ENCODE measurements around the gene SULT1A3. TPM values are rescaled to one million over a fixed set of nuclear protein-coding genes. Genes with fewer than 3 reads are reported as not detected.
A peak's percentile ranks its signal among the peaks of the same experiment; 100 is the strongest.
"Not testable (repeated sequence)": the region's sequence is repeated elsewhere in the genome, so short reads cannot be mapped to it uniquely, and the experiment has no call there.

SULT1A3 gene
- total RNA-seq, 1 experiment from 2014 or later, result 14.1 TPM

GRCh38 chr16:30199608-30200343 lies 721 bp downstream of the SULT1A3 start:
- H3K4me3 ChIP-seq (ENCODE audit: low read depth, low read length, poor library complexity, severe bottlenecking); intact Hi-C loops (cut with micrococcal nuclease; ENCODE audit: unreplicated experiment); H3K27me3 ChIP-seq (replicated peaks; ENCODE audit: insufficient read depth, low read depth, low read length, poor library complexity); BruUV-seq (replicated peaks); H3K9me3 ChIP-seq (ENCODE audit: low read depth, low read length, poor library complexity, severe bottlenecking); H3K27ac ChIP-seq (ENCODE audit: low read depth, low read length, poor library complexity, severe bottlenecking); POLR2A ChIA-PET (ENCODE audit: low non-redundant PET); H3K36me3 ChIP-seq (ENCODE audit: insufficient read depth, low read length, poor library complexity, severe bottlenecking); DNase-seq (ENCODE audit: low spot score); CTCF ChIA-PET; H3K4me1 ChIP-seq (ENCODE audit: insufficient read depth, low read length, poor library complexity, severe bottlenecking): not testable (repeated sequence)

GRCh38 chr16:30205541-30206236 lies 6.6 kb downstream of the SULT1A3 start:
- POLR2A ChIA-PET (ENCODE audit: low non-redundant PET); H3K36me3 ChIP-seq (ENCODE audit: insufficient read depth, low read length, poor library complexity, severe bottlenecking); DNase-seq (ENCODE audit: low spot score); H3K27ac ChIP-seq (ENCODE audit: low read depth, low read length, poor library complexity, severe bottlenecking); H3K27me3 ChIP-seq (replicated peaks; ENCODE audit: insufficient read depth, low read depth, low read length, poor library complexity); CTCF ChIA-PET; H3K9me3 ChIP-seq (ENCODE audit: low read depth, low read length, poor library complexity, severe bottlenecking); intact Hi-C loops (cut with micrococcal nuclease; ENCODE audit: unreplicated experiment); BruUV-seq (replicated peaks); H3K4me1 ChIP-seq (ENCODE audit: insufficient read depth, low read length, poor library complexity, severe bottlenecking): not testable (repeated sequence)
- peak overlapping the region; percentile 34 for H3K4me3 ChIP-seq (ENCODE audit: low read depth, low read length, poor library complexity, severe bottlenecking)

- POLR2A ChIA-PET (ENCODE audit: low non-redundant PET); H3K27ac ChIP-seq (ENCODE audit: low read depth, low read length, poor library complexity, severe bottlenecking); CTCF ChIA-PET; H3K9me3 ChIP-seq (ENCODE audit: low read depth, low read length, poor library complexity, severe bottlenecking); intact Hi-C loops (cut with micrococcal nuclease; ENCODE audit: unreplicated experiment); H3K27me3 ChIP-seq (replicated peaks; ENCODE audit: insufficient read depth, low read depth, low read length, poor library complexity); BruUV-seq (replicated peaks); DNase-seq (ENCODE audit: low spot score); H3K36me3 ChIP-seq (ENCODE audit: insufficient read depth, low read length, poor library complexity, severe bottlenecking); H3K4me1 ChIP-seq (ENCODE audit: insufficient read depth, low read length, poor library complexity, severe bottlenecking): not testable (repeated sequence)
- H3K4me3 ChIP-seq (ENCODE audit: low read depth, low read length, poor library complexity, severe bottlenecking), result peak overlapping the region; percentile 34
Measured at GRCh38 chr16:30206252-30206651, 7.2 kb downstream of the SULT1A3 start.

GRCh38 chr16:30207063-30207704 lies 8.1 kb downstream of the SULT1A3 start:
- BruUV-seq (replicated peaks); H3K36me3 ChIP-seq (ENCODE audit: insufficient read depth, low read length, poor library complexity, severe bottlenecking); H3K4me1 ChIP-seq (ENCODE audit: insufficient read depth, low read length, poor library complexity, severe bottlenecking); H3K27me3 ChIP-seq (replicated peaks; ENCODE audit: insufficient read depth, low read depth, low read length, poor library complexity); DNase-seq (ENCODE audit: low spot score); POLR2A ChIA-PET (ENCODE audit: low non-redundant PET); CTCF ChIA-PET; H3K4me3 ChIP-seq (ENCODE audit: low read depth, low read length, poor library complexity, severe bottlenecking); intact Hi-C loops (cut with micrococcal nuclease; ENCODE audit: unreplicated experiment); H3K27ac ChIP-seq (ENCODE audit: low read depth, low read length, poor library complexity, severe bottlenecking); H3K9me3 ChIP-seq (ENCODE audit: low read depth, low read length, poor library complexity, severe bottlenecking): not testable (repeated sequence)

- H3K9me3 ChIP-seq (ENCODE audit: low read depth, low read length, poor library complexity, severe bottlenecking); CTCF ChIA-PET; H3K27ac ChIP-seq (ENCODE audit: low read depth, low read length, poor library complexity, severe bottlenecking); H3K36me3 ChIP-seq (ENCODE audit: insufficient read depth, low read length, poor library complexity, severe bottlenecking); intact Hi-C loops (cut with micrococcal nuclease; ENCODE audit: unreplicated experiment); DNase-seq (ENCODE audit: low spot score); H3K4me3 ChIP-seq (ENCODE audit: low read depth, low read length, poor library complexity, severe bottlenecking); H3K27me3 ChIP-seq (replicated peaks; ENCODE audit: insufficient read depth, low read depth, low read length, poor library complexity); BruUV-seq (replicated peaks); H3K4me1 ChIP-seq (ENCODE audit: insufficient read depth, low read length, poor library complexity, severe bottlenecking); POLR2A ChIA-PET (ENCODE audit: low non-redundant PET): not testable (repeated sequence)
Measured at GRCh38 chr16:30209032-30209431, 10.0 kb downstream of the SULT1A3 start.

- H3K36me3 ChIP-seq (ENCODE audit: insufficient read depth, low read length, poor library complexity, severe bottlenecking); DNase-seq (ENCODE audit: low spot score); H3K4me3 ChIP-seq (ENCODE audit: low read depth, low read length, poor library complexity, severe bottlenecking); H3K27me3 ChIP-seq (replicated peaks; ENCODE audit: insufficient read depth, low read depth, low read length, poor library complexity); CTCF ChIA-PET; intact Hi-C loops (cut with micrococcal nuclease; ENCODE audit: unreplicated experiment); BruUV-seq (replicated peaks); H3K9me3 ChIP-seq (ENCODE audit: low read depth, low read length, poor library complexity, severe bottlenecking); H3K4me1 ChIP-seq (ENCODE audit: insufficient read depth, low read length, poor library complexity, severe bottlenecking); POLR2A ChIA-PET (ENCODE audit: low non-redundant PET); H3K27ac ChIP-seq (ENCODE audit: low read depth, low read length, poor library complexity, severe bottlenecking): not testable (repeated sequence)
Measured at GRCh38 chr16:30211414-30211813, 12.4 kb downstream of the SULT1A3 start.

GRCh38 chr16:30217082-30217481 lies 18.0 kb downstream of the SULT1A3 start:
- H3K4me3 ChIP-seq (ENCODE audit: low read depth, low read length, poor library complexity, severe bottlenecking); H3K27me3 ChIP-seq (replicated peaks; ENCODE audit: insufficient read depth, low read depth, low read length, poor library complexity); CTCF ChIA-PET; DNase-seq (ENCODE audit: low spot score); H3K27ac ChIP-seq (ENCODE audit: low read depth, low read length, poor library complexity, severe bottlenecking); H3K9me3 ChIP-seq (ENCODE audit: low read depth, low read length, poor library complexity, severe bottlenecking); POLR2A ChIA-PET (ENCODE audit: low non-redundant PET); H3K36me3 ChIP-seq (ENCODE audit: insufficient read depth, low read length, poor library complexity, severe bottlenecking); BruUV-seq (replicated peaks); intact Hi-C loops (cut with micrococcal nuclease; ENCODE audit: unreplicated experiment); H3K4me1 ChIP-seq (ENCODE audit: insufficient read depth, low read length, poor library complexity, severe bottlenecking): not testable (repeated sequence)
